NB4 (cell line): Measurements from ENCODE around the gene RANGAP1.

ENCODE experiments used
- POLR2A ChIP-seq: IDR thresholded peaks from 2 replicates; pipeline ENCODE4 v1.6.1; 2011; ENCODE audit warnings: mild to moderate bottlenecking; ENCODE audit not compliant: insufficient read length; ENCODE audit errors: extremely low read depth
- TF ChIP-seq, protein P1 (sequence below): IDR thresholded peaks from one replicate; pipeline ENCODE4 v1.5.1; 2012; ENCODE audit warnings: low read depth, low read length
- TF ChIP-seq, protein P2 (sequence below): IDR thresholded peaks from 2 replicates; pipeline ENCODE4 v1.6.1; 2011; ENCODE audit warnings: low read depth, low read length

- TF ChIP-seq, protein P1, sequence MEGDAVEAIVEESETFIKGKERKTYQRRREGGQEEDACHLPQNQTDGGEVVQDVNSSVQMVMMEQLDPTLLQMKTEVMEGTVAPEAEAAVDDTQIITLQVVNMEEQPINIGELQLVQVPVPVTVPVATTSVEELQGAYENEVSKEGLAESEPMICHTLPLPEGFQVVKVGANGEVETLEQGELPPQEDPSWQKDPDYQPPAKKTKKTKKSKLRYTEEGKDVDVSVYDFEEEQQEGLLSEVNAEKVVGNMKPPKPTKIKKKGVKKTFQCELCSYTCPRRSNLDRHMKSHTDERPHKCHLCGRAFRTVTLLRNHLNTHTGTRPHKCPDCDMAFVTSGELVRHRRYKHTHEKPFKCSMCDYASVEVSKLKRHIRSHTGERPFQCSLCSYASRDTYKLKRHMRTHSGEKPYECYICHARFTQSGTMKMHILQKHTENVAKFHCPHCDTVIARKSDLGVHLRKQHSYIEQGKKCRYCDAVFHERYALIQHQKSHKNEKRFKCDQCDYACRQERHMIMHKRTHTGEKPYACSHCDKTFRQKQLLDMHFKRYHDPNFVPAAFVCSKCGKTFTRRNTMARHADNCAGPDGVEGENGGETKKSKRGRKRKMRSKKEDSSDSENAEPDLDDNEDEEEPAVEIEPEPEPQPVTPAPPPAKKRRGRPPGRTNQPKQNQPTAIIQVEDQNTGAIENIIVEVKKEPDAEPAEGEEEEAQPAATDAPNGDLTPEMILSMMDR = no peak
- no peak for TF ChIP-seq POLR2A
- TF ChIP-seq, protein P2, sequence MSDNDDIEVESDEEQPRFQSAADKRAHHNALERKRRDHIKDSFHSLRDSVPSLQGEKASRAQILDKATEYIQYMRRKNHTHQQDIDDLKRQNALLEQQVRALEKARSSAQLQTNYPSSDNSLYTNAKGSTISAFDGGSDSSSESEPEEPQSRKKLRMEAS = no peak
Measured at GRCh38 chr22:41310336-41310735, 24.3 kb upstream of the RANGAP1 start.
